Heart right ventricle (tissue), 16 donors: ENCODE results near the gene CKLF. TPM values are rescaled to one million over a fixed set of nuclear protein-coding genes. Genes with fewer than 3 reads are reported as not detected.

ENCODE experiments used
- ATAC-seq, 8 donors: fragments of 200-7000 bp; cut with Tn5 transposase; one replicate each; pipeline ENCODE4 v1.9.1; 2020; ENCODE audit warnings: mild to moderate bottlenecking in 8 of 8, moderate library complexity in 8 of 8, moderate number of reproducible peaks in 1 of 8
- DNase-seq, 2 donors: peaks; one replicate each; pipeline ENCODE4 v3.0.0-alpha.2; 2020
- H3K27ac ChIP-seq, 10 donors: fragments of 200-600 bp; sonication (generic) in 2 of 10; one replicate each; pipeline versions ENCODE4 v1.5.0 to v1.8.0; 2020 to 2022; ENCODE audit warnings: mild to moderate bottlenecking in 3 of 10
- H3K27me3 ChIP-seq, 7 donors: fragments of 200-600 bp; one replicate each; pipeline ENCODE4 v1.8.0; 2021 to 2022; ENCODE audit warnings: mild to moderate bottlenecking in 2 of 7
- H3K36me3 ChIP-seq, 9 donors: fragments of 200-600 bp; sonication (generic) in 1 of 9; one replicate each; pipeline versions ENCODE4 v1.5.0 to v1.8.0; 2020 to 2022; ENCODE audit warnings: mild to moderate bottlenecking in 2 of 9
- H3K4me1 ChIP-seq, 9 donors: fragments of 200-600 bp; sonication (generic) in 1 of 9; one replicate each; pipeline versions ENCODE4 v1.5.0 to v1.8.0; 2020 to 2022; ENCODE audit warnings: mild to moderate bottlenecking in 4 of 9
- H3K4me3 ChIP-seq, 10 donors: fragments of 200-600 bp; sonication (generic) in 2 of 10; one replicate each; pipeline versions ENCODE4 v1.5.0 to v1.8.0; 2020 to 2022; ENCODE audit warnings: mild to moderate bottlenecking in 7 of 10, moderate library complexity in 2 of 10
- H3K9me3 ChIP-seq, 11 donors: fragments of 200-600 bp in 10 of 11; sonication (generic) in 2 of 11; one replicate each; pipeline versions ENCODE4 v1.5.0 to v1.8.0; 2013 to 2022; ENCODE audit warnings: mild to moderate bottlenecking in 2 of 11, control low read depth in 1 of 11, moderate library complexity in 1 of 11
- CTCF ChIP-seq, 9 donors: fragments of 200-600 bp; sonication (generic) in 2 of 9; IDR thresholded peaks; one replicate each; pipeline versions ENCODE4 v1.5.0 to v1.8.0; 2021 to 2022; ENCODE audit warnings: antibody characterized with exemption in 9 of 9, mild to moderate bottlenecking in 5 of 9, moderate library complexity in 1 of 9
- WGBS, 2 donors: extraction: QIAGEN DNeasy Blood & Tissue Kit; methylation state at CpG; one replicate each; pipeline ENCODE4 v1.1.7; 2013; ENCODE audit warnings: inconsistent platforms in 1 of 2; 5-methylcytosine and 5-hydroxymethylcytosine counted together
- intact Hi-C, 10 donors: fragments of 100-400 bp; cut with DNase I; formaldehyde crosslinking; loops; one replicate each; pipeline versions ENCODE4 v1.11.1 to v1.14.2; 2022
- polyA plus RNA-seq, 2 donors: library from polyadenylated mRNA; stranded (reverse); fragments of 200-250 nt; gene quantifications; one replicate each; pipeline ENCODE4 v1.2.3, GENCODE V29; 2013
- total RNA-seq, 10 donors: library from RNA; stranded (reverse); fragmentation: NEBNext Ultra II Directional in 3 of 10; extraction: Animal tissue kit (Norgen Biotek cat#: 25700) in 3 of 10; gene quantifications; one replicate each; pipeline versions ENCODE4 v1.2.1 to v1.2.4, GENCODE V29; 2021 to 2023
- donor health status: Arrhythmogenic right ventricular cardiomyopathy.
- donor health status: ischemic (EF 13 %, LVEDD 7.1; RV severe dilation, severe dysfunction).
- donor health status: healthy with polysubstance abuse.
- donor health status: DM: no; HTN: yes; CAD: no.
- donor health status: DM: no; HTN: no; CAD: no.
- donor health status: ischemic (EF 25% LVEDD 6.9; RV normal size, moderate dysfunction).
- donor health status: ischemic (EF 25% LVEDD 5.7; RV mildly dilated, moderate dysfunction).
- donor health status: healthy.
- donor health status: DM: yes; HTN: yes; CAD: no.
- donor health status: Ischemic cardiomyopathy.
- donor health status: ischemic (EF 35%, LVEDD 5.7; RV mildly dilated, moderate dysfunction).
- donor health status: nonischemic (EF 11% LVEDD 7.7; RV severe dilation, severe dysfunction).
- donor health status: DM: yes; HTN: yes; CAD: no.
- donor health status: PGD.
- donor health status: ischemic (EF 29% LVEDD 5.4; RV normal size, mild dysfunction).
- donor health status: nonischemic (EF 23%, LVEDD 6.1; RV moderate dilation, normal function).

CKLF gene
- total and polyA plus RNA-seq, 12 donors, result 1.6 to 24.1 (median 6.8) TPM

- H3K4me3 ChIP-seq, result no peak overlapping the region
- peak overlapping the region; percentile 17 to 100 (median 96) for H3K27ac ChIP-seq
- H3K27me3 ChIP-seq, result no peaks in the 10 kb centered on the region
- DNase-seq, result no peak
- no peak for ATAC-seq
- H3K36me3 ChIP-seq, result peaks cover 0 to 19% (median 4%) of the 10 kb centered on the region in 9 donors
- no peaks in the 10 kb centered on the region for H3K9me3 ChIP-seq
- WGBS, 2 donors, result 77 to 82% methylated on average over 11 of the region's 11 CpGs
- TF ChIP-seq CTCF (IDR thresholded peaks at IDR 0.05), result no peak
- intact Hi-C loops, result loop anchor here in 4 of 10 donors (2.0 to 10.0 kb wide), 4 partner anchors 25 to 88 kb away; partner anchors contain the start of genes CKLF (in 3 of the 4), TK2 (in 3 of the 4) and CMTM3 (in 1 of the 4)
- H3K4me1 ChIP-seq, result peaks cover 23 to 99% (median 91%) of the 10 kb centered on the region in 9 donors
Measured at GRCh38 chr16:66519482-66520373, 32.6 kb upstream of the CKLF start.

GRCh38 chr16:66520406-66521170 lies 31.8 kb upstream of the CKLF start:
- H3K9me3 ChIP-seq, result no peaks in the 10 kb centered on the region
- DNase-seq, result peak; percentile 47 to 55
- peak in 1 of 8 donors; percentile 12 for ATAC-seq
- intact Hi-C loops, result loop anchor here in 1 of 10 donors (2.0 kb wide), 1 partner anchor 24 kb away; no protein-coding TSS in a partner anchor
- peaks cover 0 to 28% (median 4%) of the 10 kb centered on the region in 9 donors for H3K36me3 ChIP-seq
- TF ChIP-seq CTCF (IDR thresholded peaks at IDR 0.05), result no peak
- no peak overlapping the region for H3K4me3 ChIP-seq
- H3K27me3 ChIP-seq, result no peaks in the 10 kb centered on the region
- peak overlapping the region in 9 of 10 donors; percentile 61 to 100 (median 97) for H3K27ac ChIP-seq
- H3K4me1 ChIP-seq, result peaks cover 21 to 100% (median 86%) of the 10 kb centered on the region in 9 donors
- 62 to 73% methylated on average over 14 of the region's 14 CpGs for WGBS, 2 donors

GRCh38 chr16:66521252-66521713 lies 31.1 kb upstream of the CKLF start:
- Histone ChIP-seq H3K4me1 (peaks cover 17 to 99% (median 79%) of the 10 kb centered on the region in 9 donors), H3K9me3 (no peaks in the 10 kb centered on the region), H3K36me3 (peaks cover 0 to 35% (median 4%) of the 10 kb centered on the region in 9 donors), H3K4me3 (no peak overlapping the region), H3K27me3 (no peaks in the 10 kb centered on the region), H3K27ac (peak overlapping the region in 7 of 10 donors; percentile 41 to 100 (median 97))
- no peak for TF ChIP-seq CTCF (IDR thresholded peaks at IDR 0.05)
- DNase-seq, result no peak
- WGBS, 2 donors, result 89 to 93% methylated on average over 5 of the region's 5 CpGs
- no peak for ATAC-seq
- intact Hi-C loops, result loop anchor here in 1 of 10 donors (2.0 kb wide), 1 partner anchor 24 kb away; no protein-coding TSS in a partner anchor
